WTC11 (cell line): ENCODE measurements around the gene SBNO2. TPM values are rescaled to one million over a fixed set of nuclear protein-coding genes. Genes with fewer than 3 reads are reported as not detected.

Experiments used
- ATAC-seq: fragments of 200-7000 bp; cut with Tn5 transposase; 2 replicates; pipeline ENCODE4 v1.10.0; 2021; ENCODE audit warnings: mild to moderate bottlenecking, moderate library complexity
- CTCF ChIA-PET: fragments of 300-600 bp; sonication (Branson Sonifier 250); formaldehyde crosslinking; loops from one replicate; lab custom pipeline; 2021; ENCODE audit warnings: antibody characterized with exemption; lab: Charles Lee
- POLR2A ChIA-PET: fragments of 350-600 bp; sonication (Branson Sonifier 250); formaldehyde crosslinking; loops from one replicate; lab custom pipeline; 2021; ENCODE audit warnings: antibody characterized with exemption; lab: Charles Lee
- DNase-seq: peaks from one replicate; pipeline ENCODE4 v3.0.0; 2021; ENCODE audit warnings: low spot score
- H3K27ac Mint-ChIP-seq: 2 replicates; pipeline ENCODE4 v1.8.0; 2021; ENCODE audit warnings: mixed read lengths
- H3K27me3 Mint-ChIP-seq: 2 replicates; pipeline ENCODE4 v1.8.0; 2021; ENCODE audit warnings: low read depth, mild to moderate bottlenecking, moderate library complexity, mixed read lengths
- H3K36me3 Mint-ChIP-seq: 2 replicates; pipeline ENCODE4 v1.8.0; 2021; ENCODE audit warnings: mixed read lengths
- H3K4me1 Mint-ChIP-seq: 2 replicates; pipeline ENCODE4 v1.8.0; 2022; ENCODE audit warnings: mixed read lengths
- H3K4me3 Mint-ChIP-seq: 2 replicates; pipeline ENCODE4 v1.8.0; 2021; ENCODE audit warnings: mild to moderate bottlenecking, moderate library complexity, mixed read lengths
- H3K9me3 Mint-ChIP-seq: 2 replicates; pipeline ENCODE4 v1.8.0; 2021; ENCODE audit warnings: mixed read lengths
- ATF1 ChIP-seq: sonication (generic); formaldehyde crosslinking; IDR thresholded peaks from 2 replicates; pipeline ENCODE4 v1.8.1; 2023; ENCODE audit warnings: mild to moderate bottlenecking, moderate library complexity, missing genetic modification reagents
- ATF6 ChIP-seq: sonication (generic); formaldehyde crosslinking; IDR thresholded peaks from 2 replicates; pipeline ENCODE4 v1.8.1; 2023; ENCODE audit warnings: mild to moderate bottlenecking, missing genetic modification reagents
- CREB1 ChIP-seq: sonication (generic); formaldehyde crosslinking; IDR thresholded peaks from 2 replicates; pipeline ENCODE4 v1.8.0; 2023; ENCODE audit warnings: mild to moderate bottlenecking, missing genetic modification reagents
- ELF4 ChIP-seq: sonication (generic); formaldehyde crosslinking; IDR thresholded peaks from 2 replicates; pipeline ENCODE4 v1.8.1; 2022; ENCODE audit warnings: low read depth, mild to moderate bottlenecking, moderate library complexity, missing genetic modification reagents
- EMX1 ChIP-seq: fragments of 250-450 bp; sonication (Bioruptor Pico); IDR thresholded peaks from 2 replicates; pipeline ENCODE4 v1.8.0; 2021; ENCODE audit warnings: mild to moderate bottlenecking
- FOXK1 ChIP-seq: sonication (generic); formaldehyde crosslinking; IDR thresholded peaks from 2 replicates; pipeline ENCODE4 v1.8.0; 2022; ENCODE audit warnings: mild to moderate bottlenecking, moderate library complexity, missing genetic modification reagents
- OVOL2 ChIP-seq: fragments of 250-450 bp; sonication (Bioruptor Pico); IDR thresholded peaks from 2 replicates; pipeline ENCODE4 v1.9.0; 2021; ENCODE audit warnings: mild to moderate bottlenecking, borderline replicate concordance
- SMAD3 ChIP-seq: sonication (generic); formaldehyde crosslinking; IDR thresholded peaks from 2 replicates; pipeline ENCODE4 v1.8.0; 2022; ENCODE audit warnings: missing genetic modification reagents, mild to moderate bottlenecking, borderline replicate concordance
- SP1 ChIP-seq: sonication (generic); formaldehyde crosslinking; conservative IDR thresholded peaks from 2 replicates; pipeline ENCODE4 v1.8.1; 2022; ENCODE audit warnings: missing genetic modification reagents
- TP53 ChIP-seq: sonication (generic); formaldehyde crosslinking; IDR thresholded peaks from 2 replicates; pipeline ENCODE4 v1.8.1; 2023; ENCODE audit warnings: mild to moderate bottlenecking, missing genetic modification reagents
- USF2 ChIP-seq: sonication (generic); formaldehyde crosslinking; IDR thresholded peaks from 2 replicates; pipeline ENCODE4 v1.8.1; 2023; ENCODE audit warnings: mild to moderate bottlenecking, missing genetic modification reagents, moderate library complexity
- total RNA-seq: library from RNA; stranded (reverse); gene quantifications from 3 replicates; pipeline ENCODE4 v1.2.3, GENCODE V29; 2021
- TF ChIP-seq, protein P1 (sequence below): sonication (generic); formaldehyde crosslinking; IDR thresholded peaks from 2 replicates; pipeline ENCODE4 v1.8.1; 2022; ENCODE audit warnings: low read depth, missing genetic modification reagents, borderline replicate concordance
- TF ChIP-seq, protein P2 (sequence below): sonication (generic); formaldehyde crosslinking; IDR thresholded peaks from 2 replicates; pipeline ENCODE4 v1.8.0; 2022; ENCODE audit warnings: mild to moderate bottlenecking, missing genetic modification reagents
- TF ChIP-seq, protein P3 (sequence below): sonication (generic); formaldehyde crosslinking; IDR thresholded peaks from 2 replicates; pipeline ENCODE4 v1.8.1; 2022; ENCODE audit warnings: mild to moderate bottlenecking, moderate library complexity, missing genetic modification reagents
- TF ChIP-seq, protein P4 (sequence below): sonication (generic); formaldehyde crosslinking; IDR thresholded peaks from 2 replicates; pipeline ENCODE4 v1.8.0; 2022; ENCODE audit warnings: missing genetic modification reagents
- TF ChIP-seq, protein P5 (sequence below): sonication (generic); formaldehyde crosslinking; IDR thresholded peaks from 2 replicates; pipeline ENCODE4 v1.8.1; 2022; ENCODE audit warnings: low read depth, mild to moderate bottlenecking, moderate library complexity, missing genetic modification reagents, borderline replicate concordance
- TF ChIP-seq, protein P6 (sequence below): sonication (generic); formaldehyde crosslinking; IDR thresholded peaks from 2 replicates; pipeline ENCODE4 v1.8.1; 2022; ENCODE audit warnings: missing genetic modification reagents, borderline replicate concordance

Gene SBNO2
- total RNA-seq, 1 experiment from 2014 or later: 57.3 TPM

- TF ChIP-seq, protein P1, sequence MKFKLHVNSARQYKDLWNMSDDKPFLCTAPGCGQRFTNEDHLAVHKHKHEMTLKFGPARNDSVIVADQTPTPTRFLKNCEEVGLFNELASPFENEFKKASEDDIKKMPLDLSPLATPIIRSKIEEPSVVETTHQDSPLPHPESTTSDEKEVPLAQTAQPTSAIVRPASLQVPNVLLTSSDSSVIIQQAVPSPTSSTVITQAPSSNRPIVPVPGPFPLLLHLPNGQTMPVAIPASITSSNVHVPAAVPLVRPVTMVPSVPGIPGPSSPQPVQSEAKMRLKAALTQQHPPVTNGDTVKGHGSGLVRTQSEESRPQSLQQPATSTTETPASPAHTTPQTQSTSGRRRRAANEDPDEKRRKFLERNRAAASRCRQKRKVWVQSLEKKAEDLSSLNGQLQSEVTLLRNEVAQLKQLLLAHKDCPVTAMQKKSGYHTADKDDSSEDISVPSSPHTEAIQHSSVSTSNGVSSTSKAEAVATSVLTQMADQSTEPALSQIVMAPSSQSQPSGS (CRISPR knock-in tag): no peak
- peak; percentile 84 for TF ChIP-seq USF2 (CRISPR knock-in tag)
- peak; percentile 41; the same call in 1 of the 2 replicates for TF ChIP-seq SP1
- TF ChIP-seq, protein P2, sequence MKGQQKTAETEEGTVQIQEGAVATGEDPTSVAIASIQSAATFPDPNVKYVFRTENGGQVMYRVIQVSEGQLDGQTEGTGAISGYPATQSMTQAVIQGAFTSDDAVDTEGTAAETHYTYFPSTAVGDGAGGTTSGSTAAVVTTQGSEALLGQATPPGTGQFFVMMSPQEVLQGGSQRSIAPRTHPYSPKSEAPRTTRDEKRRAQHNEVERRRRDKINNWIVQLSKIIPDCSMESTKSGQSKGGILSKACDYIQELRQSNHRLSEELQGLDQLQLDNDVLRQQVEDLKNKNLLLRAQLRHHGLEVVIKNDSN: peak; percentile 61
- no peak for TF ChIP-seq CREB1
- TF ChIP-seq, protein P3, sequence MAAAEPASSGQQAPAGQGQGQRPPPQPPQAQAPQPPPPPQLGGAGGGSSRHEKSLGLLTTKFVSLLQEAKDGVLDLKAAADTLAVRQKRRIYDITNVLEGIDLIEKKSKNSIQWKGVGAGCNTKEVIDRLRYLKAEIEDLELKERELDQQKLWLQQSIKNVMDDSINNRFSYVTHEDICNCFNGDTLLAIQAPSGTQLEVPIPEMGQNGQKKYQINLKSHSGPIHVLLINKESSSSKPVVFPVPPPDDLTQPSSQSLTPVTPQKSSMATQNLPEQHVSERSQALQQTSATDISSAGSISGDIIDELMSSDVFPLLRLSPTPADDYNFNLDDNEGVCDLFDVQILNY (CRISPR knock-in tag): peak; percentile 43; the same call in 1 of the 2 replicates
- Mint-ChIP-seq H3K27me3 (peaks cover 33% of the 10 kb centered on the region), H3K4me3 (peak within 1 kb of the TSS; percentile 65), H3K27ac (no peak within 1 kb of the TSS), H3K4me1 (peaks cover 17% of the 10 kb centered on the region), H3K36me3 (no peaks in the 10 kb centered on the region), H3K9me3 (no peaks in the 10 kb centered on the region)
- ChIA-PET POLR2A (interaction anchor here (0.6 to 3.0 kb wide), 7 partner anchors 12 to 40 kb away, joined by 3 to 14 read pairs (median 7); partner anchors contain the start of genes ABCA7 and GPX4), CTCF (interaction anchor here (0.7 to 7.5 kb wide), 23 partner anchors 9 to 204 kb away, joined by 3 to 109 read pairs (median 4); partner anchors contain the start of genes ABCA7, ATP5F1D, CNN2 and GPX4)
- DNase-seq: peak; percentile 49
- ATAC-seq: peak; percentile 6
Observed at GRCh38 chr19:1066748-1067340, 107.2 kb downstream of the SBNO2 start, which contains the start of gene ARHGAP45. Gene ARHGAP45, plus strand, starts transcription at chr19:1067167. Its CDS starts 239 bp downstream, at chr19:1067406.

GRCh38 chr19:1066251-1066747, 107.8 kb downstream of the SBNO2 start:
- peak overlapping the region; percentile 60; the same call in 1 of the 2 replicates for H3K4me3 Mint-ChIP-seq
- POLR2A ChIA-PET: interaction anchor here (0.8 to 3.0 kb wide), 6 partner anchors 16 to 38 kb away, joined by 3 to 14 read pairs (median 6); partner anchors contain the start of genes ABCA7 and GPX4
- no peaks in the 10 kb centered on the region for H3K9me3 Mint-ChIP-seq
- peaks cover 33% of the 10 kb centered on the region for H3K27me3 Mint-ChIP-seq
- DNase-seq (no peak), ATAC-seq (no peak)
- CTCF ChIA-PET: interaction anchor here (0.8 to 7.5 kb wide), 23 partner anchors 10 to 203 kb away, joined by 3 to 109 read pairs (median 7); partner anchors contain the start of genes ABCA7, CNN2 and GPX4
- H3K36me3 Mint-ChIP-seq: no peaks in the 10 kb centered on the region
- peaks cover 17% of the 10 kb centered on the region for H3K4me1 Mint-ChIP-seq
- no peak overlapping the region for H3K27ac Mint-ChIP-seq
- TF ChIP-seq, protein P4, sequence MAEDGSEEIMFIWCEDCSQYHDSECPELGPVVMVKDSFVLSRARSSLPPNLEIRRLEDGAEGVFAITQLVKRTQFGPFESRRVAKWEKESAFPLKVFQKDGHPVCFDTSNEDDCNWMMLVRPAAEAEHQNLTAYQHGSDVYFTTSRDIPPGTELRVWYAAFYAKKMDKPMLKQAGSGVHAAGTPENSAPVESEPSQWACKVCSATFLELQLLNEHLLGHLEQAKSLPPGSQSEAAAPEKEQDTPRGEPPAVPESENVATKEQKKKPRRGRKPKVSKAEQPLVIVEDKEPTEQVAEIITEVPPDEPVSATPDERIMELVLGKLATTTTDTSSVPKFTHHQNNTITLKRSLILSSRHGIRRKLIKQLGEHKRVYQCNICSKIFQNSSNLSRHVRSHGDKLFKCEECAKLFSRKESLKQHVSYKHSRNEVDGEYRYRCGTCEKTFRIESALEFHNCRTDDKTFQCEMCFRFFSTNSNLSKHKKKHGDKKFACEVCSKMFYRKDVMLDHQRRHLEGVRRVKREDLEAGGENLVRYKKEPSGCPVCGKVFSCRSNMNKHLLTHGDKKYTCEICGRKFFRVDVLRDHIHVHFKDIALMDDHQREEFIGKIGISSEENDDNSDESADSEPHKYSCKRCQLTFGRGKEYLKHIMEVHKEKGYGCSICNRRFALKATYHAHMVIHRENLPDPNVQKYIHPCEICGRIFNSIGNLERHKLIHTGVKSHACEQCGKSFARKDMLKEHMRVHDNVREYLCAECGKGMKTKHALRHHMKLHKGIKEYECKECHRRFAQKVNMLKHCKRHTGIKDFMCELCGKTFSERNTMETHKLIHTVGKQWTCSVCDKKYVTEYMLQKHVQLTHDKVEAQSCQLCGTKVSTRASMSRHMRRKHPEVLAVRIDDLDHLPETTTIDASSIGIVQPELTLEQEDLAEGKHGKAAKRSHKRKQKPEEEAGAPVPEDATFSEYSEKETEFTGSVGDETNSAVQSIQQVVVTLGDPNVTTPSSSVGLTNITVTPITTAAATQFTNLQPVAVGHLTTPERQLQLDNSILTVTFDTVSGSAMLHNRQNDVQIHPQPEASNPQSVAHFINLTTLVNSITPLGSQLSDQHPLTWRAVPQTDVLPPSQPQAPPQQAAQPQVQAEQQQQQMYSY (CRISPR knock-in tag): no peak
- TF ChIP-seq, protein P5, sequence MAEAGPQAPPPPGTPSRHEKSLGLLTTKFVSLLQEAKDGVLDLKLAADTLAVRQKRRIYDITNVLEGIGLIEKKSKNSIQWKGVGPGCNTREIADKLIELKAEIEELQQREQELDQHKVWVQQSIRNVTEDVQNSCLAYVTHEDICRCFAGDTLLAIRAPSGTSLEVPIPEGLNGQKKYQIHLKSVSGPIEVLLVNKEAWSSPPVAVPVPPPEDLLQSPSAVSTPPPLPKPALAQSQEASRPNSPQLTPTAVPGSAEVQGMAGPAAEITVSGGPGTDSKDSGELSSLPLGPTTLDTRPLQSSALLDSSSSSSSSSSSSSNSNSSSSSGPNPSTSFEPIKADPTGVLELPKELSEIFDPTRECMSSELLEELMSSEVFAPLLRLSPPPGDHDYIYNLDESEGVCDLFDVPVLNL (CRISPR knock-in tag): no peak
- TF ChIP-seq ELF4 (CRISPR knock-in tag) (no peak), TP53 (CRISPR knock-in tag) (no peak), SMAD3 (CRISPR knock-in tag) (no peak), ATF6 (CRISPR knock-in tag) (no peak), ATF1 (CRISPR knock-in tag) (no peak), CREB1 (no peak), EMX1 (no peak), OVOL2 (CRISPR knock-in tag) (no peak), FOXK1 (CRISPR knock-in tag) (no peak)
- TF ChIP-seq, protein P6, sequence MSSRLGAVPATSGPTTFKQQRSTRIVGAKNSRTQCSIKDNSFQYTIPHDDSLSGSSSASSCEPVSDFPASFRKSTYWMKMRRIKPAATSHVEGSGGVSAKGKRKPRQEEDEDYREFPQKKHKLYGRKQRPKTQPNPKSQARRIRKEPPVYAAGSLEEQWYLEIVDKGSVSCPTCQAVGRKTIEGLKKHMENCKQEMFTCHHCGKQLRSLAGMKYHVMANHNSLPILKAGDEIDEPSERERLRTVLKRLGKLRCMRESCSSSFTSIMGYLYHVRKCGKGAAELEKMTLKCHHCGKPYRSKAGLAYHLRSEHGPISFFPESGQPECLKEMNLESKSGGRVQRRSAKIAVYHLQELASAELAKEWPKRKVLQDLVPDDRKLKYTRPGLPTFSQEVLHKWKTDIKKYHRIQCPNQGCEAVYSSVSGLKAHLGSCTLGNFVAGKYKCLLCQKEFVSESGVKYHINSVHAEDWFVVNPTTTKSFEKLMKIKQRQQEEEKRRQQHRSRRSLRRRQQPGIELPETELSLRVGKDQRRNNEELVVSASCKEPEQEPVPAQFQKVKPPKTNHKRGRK: no peak
